ENCODE results near the gene HTT-AS.

- TF ChIP-seq EZH2 (IDR thresholded peaks at IDR 0.05) (no peak), POLR2AphosphoS5 (IDR thresholded peaks at IDR 0.05; ENCODE audit: borderline replicate concordance, low read depth, low read length) (no peak), FOXP2 (optimal IDR thresholded peaks at IDR 0.05; ENCODE audit: control extremely low read depth, extremely low read length, insufficient read depth) (no peak)
These were observed 53.2 kb downstream of the HTT-AS start for GRCh38 chr4:3021127-3021526.

All from SK-N-MC (cell line).